Mucosa of rectum (tissue), 2 donors: ENCODE data around the gene S100A6.
"Not testable (repeated sequence)": the region's sequence is repeated elsewhere in the genome, so short reads cannot be mapped to it uniquely, and the experiment has no call there.

Experiments used
- H3K27ac ChIP-seq, 2 donors: one replicate each; pipeline ENCODE4 v1.7.0; 2013; ENCODE audit warnings: inconsistent platforms in 2 of 2, low read depth in 2 of 2, low read length in 2 of 2
- H3K27me3 ChIP-seq, 2 donors: one replicate each; pipeline ENCODE4 v1.7.0; 2013; ENCODE audit warnings: low read length in 2 of 2; ENCODE audit not compliant: control insufficient read depth in 2 of 2, insufficient read depth in 2 of 2
- H3K36me3 ChIP-seq, 2 donors: one replicate each; pipeline ENCODE4 v1.7.0; 2013; ENCODE audit warnings: low read length in 2 of 2; ENCODE audit not compliant: control insufficient read depth in 2 of 2, insufficient read depth in 2 of 2
- H3K4me1 ChIP-seq, 2 donors: one replicate each; pipeline ENCODE4 v1.7.0; 2013; ENCODE audit warnings: low read length in 2 of 2, mild to moderate bottlenecking in 1 of 2; ENCODE audit not compliant: control insufficient read depth in 2 of 2, insufficient read depth in 2 of 2
- H3K4me3 ChIP-seq, 2 donors: one replicate each; pipeline ENCODE4 v1.7.0; 2013; ENCODE audit warnings: low read length in 2 of 2
- H3K9ac ChIP-seq, 2 donors: one replicate each; pipeline ENCODE4 v1.7.0; 2013; ENCODE audit warnings: low read length in 2 of 2, low read depth in 1 of 2, mild to moderate bottlenecking in 1 of 2
- H3K9me3 ChIP-seq, 2 donors: one replicate each; pipeline ENCODE4 v1.7.0; 2013; ENCODE audit warnings: low read length in 2 of 2; ENCODE audit not compliant: control insufficient read depth in 2 of 2
- donor health status: healthy.
- donor health status: Normal muscosa, but diverticular disease.

The S100A6 gene

DNA sequence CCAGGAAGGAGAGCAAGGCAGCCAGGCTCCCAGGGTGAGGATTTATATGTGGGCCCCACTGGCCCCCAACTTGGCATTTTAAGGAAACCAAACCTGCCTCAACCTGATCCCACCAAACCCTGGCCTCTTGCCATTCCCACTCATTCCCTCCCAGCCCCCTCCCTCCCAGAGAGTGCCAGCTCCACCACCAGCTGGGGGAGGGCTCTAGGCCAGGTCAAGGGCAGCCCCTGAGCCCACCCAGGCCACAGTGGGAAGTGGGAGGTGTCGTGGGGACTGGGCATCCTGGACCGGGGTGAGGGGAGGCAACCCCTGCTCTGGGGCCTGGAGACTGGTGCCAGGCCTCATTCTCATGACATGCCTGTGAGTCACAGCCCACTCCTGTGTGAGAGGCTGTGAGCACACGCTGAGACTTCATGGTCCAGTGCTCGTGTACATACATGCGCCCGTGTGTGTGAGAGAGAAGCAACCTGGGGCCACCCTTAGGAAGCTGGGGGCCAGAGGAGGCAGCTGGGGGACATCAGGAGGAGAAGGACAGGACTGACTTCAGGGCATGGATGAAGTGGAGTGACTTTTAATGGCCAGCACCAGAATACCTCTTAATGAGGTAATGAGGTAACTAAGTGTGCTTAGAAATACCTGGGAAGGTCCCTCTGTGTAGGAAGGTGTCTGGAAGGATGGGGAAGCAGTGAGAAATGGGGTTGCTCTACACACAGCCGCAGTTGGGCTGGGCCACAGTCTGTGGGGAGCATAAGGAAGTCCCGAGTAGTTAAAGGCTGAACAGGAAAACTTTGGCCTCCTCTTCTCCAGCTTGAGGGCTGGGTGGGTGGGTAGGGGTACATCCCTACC is 30.0 kb upstream of the S100A6 start, which contains the start of gene S100A2:
Gene S100A2, minus strand, starts transcription at position 316 of the 846 bp plus-strand sequence. CDS start 1,967 bp downstream, outside the sequence.
- Histone ChIP-seq H3K27ac (peak within 1 kb of the TSS; percentile 98), H3K4me1 (peaks cover 34 to 38% of the 10 kb centered on the region in 2 donors), H3K9ac (peak within 1 kb of the TSS; percentile 76 to 90)

DNA sequence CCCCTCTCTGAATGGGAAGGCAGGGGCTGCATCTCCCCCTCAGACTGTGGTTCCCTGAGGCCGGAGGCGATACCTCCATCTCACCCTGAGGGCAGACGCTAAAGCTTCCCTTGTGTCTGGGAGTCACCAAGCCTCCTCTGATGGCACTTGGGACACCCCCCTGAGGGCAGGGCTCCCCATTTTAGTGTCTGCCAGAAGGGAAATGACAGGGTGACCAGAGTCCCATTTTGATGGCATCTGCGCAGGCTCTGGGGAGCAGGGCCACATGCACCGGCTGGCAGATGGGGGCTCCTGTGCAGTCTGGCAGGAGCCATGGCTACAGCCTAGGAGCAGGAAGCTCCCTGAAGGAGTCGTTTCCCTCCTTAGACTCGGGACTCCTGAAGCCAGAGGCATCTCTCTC is 28.2 kb upstream of the S100A6 start:
- peaks cover 34 to 37% of the 10 kb centered on the region in 2 donors for H3K4me1 ChIP-seq
- H3K9me3 ChIP-seq, result no peaks in the 10 kb centered on the region
- no peaks in the 10 kb centered on the region for H3K36me3 ChIP-seq
- no peaks in the 10 kb centered on the region for H3K27me3 ChIP-seq
- no peak overlapping the region for H3K9ac ChIP-seq
- H3K27ac ChIP-seq, result no peak overlapping the region
- H3K4me3 ChIP-seq, result no peak overlapping the region

More for the DNA sequence above, 30.0 kb upstream of the S100A6 start, which contains the start of gene S100A2:
- Histone ChIP-seq H3K36me3 (no peaks in the 10 kb centered on the region), H3K4me3 (peak within 1 kb of the TSS; percentile 31 to 34), H3K9me3 (no peaks in the 10 kb centered on the region), H3K27me3 (no peaks in the 10 kb centered on the region)

DNA sequence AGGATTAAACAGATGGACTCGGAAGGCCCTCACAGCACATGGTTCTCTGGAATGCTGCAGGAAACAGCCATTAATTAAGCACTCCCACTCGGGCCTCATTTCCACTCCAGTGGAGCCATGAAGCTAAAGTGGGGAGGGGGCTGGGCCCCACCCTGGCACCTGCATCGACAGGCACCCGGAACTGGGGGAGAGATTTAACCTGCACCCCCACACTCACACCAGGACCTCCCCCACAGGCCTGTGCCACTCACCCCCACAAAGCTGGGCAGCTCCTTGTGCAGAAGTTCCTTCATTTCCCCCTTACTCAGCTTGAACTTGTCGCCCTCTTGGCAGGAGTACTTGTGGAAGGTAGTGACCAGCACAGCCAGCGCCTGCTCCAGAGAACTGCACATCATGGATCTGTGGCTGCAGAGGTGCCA is 27.7 kb upstream of the S100A6 start:
- H3K4me3 ChIP-seq, result no peak overlapping the region
- no peaks in the 10 kb centered on the region for H3K27me3 ChIP-seq
- no peak overlapping the region for H3K9ac ChIP-seq
- H3K4me1 ChIP-seq, result peaks cover 31 to 32% of the 10 kb centered on the region in 2 donors
- H3K36me3 ChIP-seq, result no peaks in the 10 kb centered on the region
- H3K9me3 ChIP-seq, result no peaks in the 10 kb centered on the region
- H3K27ac ChIP-seq, result no peak overlapping the region

DNA sequence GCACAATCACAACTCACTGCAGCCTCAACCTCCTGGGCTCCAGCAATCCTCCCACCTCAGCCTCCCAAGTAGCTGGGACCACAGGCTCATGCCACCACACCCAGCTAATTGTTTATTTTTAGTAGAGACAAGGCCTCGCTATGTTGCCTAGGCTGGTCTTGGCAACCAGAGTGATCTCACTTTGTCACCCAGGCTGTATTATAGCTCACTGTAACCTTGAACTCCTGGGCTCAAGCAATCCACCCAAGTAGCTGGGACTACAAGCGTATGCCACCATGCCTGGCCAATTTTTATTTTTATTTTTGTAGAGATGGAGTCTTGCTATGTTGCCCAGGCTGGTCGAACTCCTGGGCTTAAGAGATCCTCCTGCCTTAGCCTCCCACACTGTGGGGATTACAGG is 26.2 kb upstream of the S100A6 start:
- not testable (repeated sequence) for H3K27ac ChIP-seq, H3K9ac ChIP-seq, H3K36me3 ChIP-seq, H3K4me3 ChIP-seq, H3K27me3 ChIP-seq, H3K9me3 ChIP-seq
- H3K4me1 ChIP-seq, result peaks cover 19% of the 10 kb centered on the region in 2 donors

DNA sequence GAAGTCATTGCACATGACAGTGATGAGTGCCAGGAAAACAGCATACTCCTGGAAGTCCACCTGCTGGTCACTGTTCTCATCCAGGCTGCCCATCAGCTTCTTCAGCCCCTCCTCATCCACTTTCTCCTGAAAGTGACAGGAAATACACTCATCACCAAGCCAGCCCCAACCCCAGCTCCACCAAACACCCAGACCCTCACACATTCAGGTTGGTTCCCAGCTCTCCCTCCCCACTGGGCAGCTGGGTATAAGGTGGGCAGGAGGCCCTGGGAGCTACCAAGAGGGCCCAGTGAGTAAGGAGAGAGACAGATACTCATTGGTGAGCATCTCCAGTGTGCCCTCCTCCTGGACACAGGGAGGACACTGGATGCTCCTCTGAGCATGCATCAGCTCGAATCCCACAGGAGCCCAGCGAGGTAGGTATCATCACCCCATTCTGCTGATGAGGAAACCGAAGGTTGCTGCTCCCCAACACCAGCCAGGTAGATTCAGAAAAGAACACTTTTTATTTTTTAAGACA is 25.7 kb upstream of the S100A6 start:
- Histone ChIP-seq H3K27ac (no peak overlapping the region), H3K9ac (no peak overlapping the region), H3K4me1 (peaks cover 14% of the 10 kb centered on the region in 2 donors), H3K9me3 (no peaks in the 10 kb centered on the region), H3K4me3 (no peak overlapping the region), H3K27me3 (no peaks in the 10 kb centered on the region), H3K36me3 (no peaks in the 10 kb centered on the region)

DNA sequence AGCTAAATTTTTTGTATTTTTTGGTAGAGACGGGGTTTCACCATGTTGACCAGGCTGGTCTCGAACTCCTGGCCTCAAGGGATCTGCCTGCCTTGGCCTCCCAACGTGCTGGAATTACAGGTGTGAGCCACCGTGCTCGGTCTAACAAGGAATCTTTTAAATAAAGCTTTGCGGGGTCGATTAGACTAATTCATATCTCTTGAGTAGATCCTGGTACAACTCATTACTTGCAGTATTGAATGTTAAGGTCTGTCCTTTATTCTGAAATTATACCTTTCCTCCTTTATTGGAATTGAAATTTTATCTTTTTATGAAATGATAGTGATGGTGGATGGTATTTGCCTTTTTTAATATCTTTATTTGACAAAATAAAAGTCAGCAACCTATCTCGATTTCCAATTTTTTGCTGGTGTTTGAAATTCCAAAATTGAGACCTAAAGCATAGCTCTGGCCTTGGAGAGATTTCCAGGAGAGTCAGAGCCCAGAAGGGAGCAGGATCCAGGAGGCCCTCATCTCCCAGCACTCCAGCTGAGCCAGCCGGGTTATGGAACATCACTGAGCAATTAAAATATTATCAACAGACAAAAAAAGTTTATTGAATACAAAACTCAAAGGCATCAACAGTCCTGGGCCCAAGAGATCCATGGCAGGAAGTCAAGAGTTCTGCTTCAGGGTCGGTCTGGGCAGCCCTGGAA is 25.1 kb upstream of the S100A6 start:
- no peaks in the 10 kb centered on the region for H3K9me3 ChIP-seq
- no peaks in the 10 kb centered on the region for H3K36me3 ChIP-seq
- no peaks in the 10 kb centered on the region for H3K27me3 ChIP-seq
- H3K4me1 ChIP-seq, result peaks cover 8% of the 10 kb centered on the region in 2 donors
- H3K4me3 ChIP-seq, result no peak overlapping the region
- no peak overlapping the region for H3K9ac ChIP-seq
- H3K27ac ChIP-seq, result no peak overlapping the region

DNA sequence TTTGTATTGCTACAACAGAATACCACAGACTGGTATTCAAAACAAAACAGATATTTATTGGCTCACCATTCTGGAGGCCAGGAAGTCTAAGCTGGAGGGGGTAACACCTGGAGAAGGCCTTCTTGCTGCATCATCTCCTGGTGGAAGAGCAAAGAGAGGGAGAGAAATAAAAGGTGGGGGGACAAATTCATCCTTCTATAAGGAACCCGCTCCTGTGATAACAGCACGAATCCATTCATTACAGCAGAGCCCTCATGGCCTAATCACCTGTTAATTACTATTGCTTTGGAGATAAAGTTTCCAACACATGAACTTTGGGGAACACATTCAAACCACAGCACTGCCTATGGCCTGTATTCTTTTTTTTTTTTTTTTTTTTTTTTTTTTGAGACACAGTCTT is 24.4 kb upstream of the S100A6 start:
- no peak overlapping the region for H3K9ac ChIP-seq
- H3K27me3 ChIP-seq, result no peaks in the 10 kb centered on the region
- no peaks in the 10 kb centered on the region for H3K9me3 ChIP-seq
- H3K27ac ChIP-seq, result no peak overlapping the region
- H3K4me3 ChIP-seq, result no peak overlapping the region
- H3K4me1 ChIP-seq, result peaks cover 1% of the 10 kb centered on the region in 2 donors
- H3K36me3 ChIP-seq, result no peaks in the 10 kb centered on the region

DNA sequence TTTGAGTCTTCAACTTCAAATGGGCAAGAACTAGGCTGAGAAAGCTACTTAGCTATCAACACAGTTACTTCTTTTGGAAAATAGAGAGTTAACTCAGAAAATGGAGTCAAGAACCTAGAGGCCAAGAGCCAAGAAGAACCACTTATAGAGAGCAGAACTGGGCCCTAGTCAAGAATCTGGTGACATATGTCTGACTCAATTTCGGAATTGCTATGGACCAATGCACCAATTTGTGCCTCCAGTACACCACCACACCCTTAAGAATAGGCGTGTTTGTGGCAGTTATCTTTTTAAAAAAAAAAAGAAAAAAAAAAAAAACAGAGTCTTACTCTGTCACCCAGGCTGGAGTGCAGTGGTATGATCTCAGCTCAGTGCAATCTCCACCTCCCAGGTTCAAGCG is 22.1 kb upstream of the S100A6 start:
- Histone ChIP-seq H3K4me1 (no peaks in the 10 kb centered on the region), H3K36me3 (no peaks in the 10 kb centered on the region)

DNA sequence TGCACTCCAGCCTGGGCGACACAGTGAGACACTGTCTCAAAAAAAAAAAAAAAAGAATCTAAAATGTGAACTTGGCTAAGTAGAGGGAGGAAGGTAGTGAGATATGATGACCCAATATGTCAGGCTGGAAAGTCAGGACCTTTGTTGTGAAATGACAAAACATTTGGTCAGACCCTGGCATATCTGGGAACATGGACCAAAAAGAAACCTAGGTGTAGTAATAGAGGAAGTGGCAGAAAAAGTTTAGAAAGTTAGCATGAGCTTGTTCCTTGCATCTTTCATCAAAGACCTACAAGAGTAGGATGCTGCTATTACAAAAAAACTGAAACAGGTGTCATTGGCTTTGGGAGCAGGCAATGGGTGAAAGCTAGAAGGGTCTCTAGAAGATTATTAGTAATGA is 20.6 kb upstream of the S100A6 start:
- no peaks in the 10 kb centered on the region for H3K36me3 ChIP-seq
- H3K9me3 ChIP-seq, result no peaks in the 10 kb centered on the region
- H3K27me3 ChIP-seq, result no peaks in the 10 kb centered on the region
- no peak overlapping the region for H3K4me3 ChIP-seq
- H3K9ac ChIP-seq, result no peak overlapping the region
- no peaks in the 10 kb centered on the region for H3K4me1 ChIP-seq
- no peak overlapping the region for H3K27ac ChIP-seq

More for the DNA sequence above, 22.1 kb upstream of the S100A6 start:
- Histone ChIP-seq H3K27me3 (no peaks in the 10 kb centered on the region), H3K4me3 (no peak overlapping the region), H3K9ac (no peak overlapping the region), H3K9me3 (no peaks in the 10 kb centered on the region), H3K27ac (no peak overlapping the region)
